GM12878 (cell line): ENCODE measurements around the gene ZNF22. TPM values are rescaled to one million over a fixed set of nuclear protein-coding genes. Genes with fewer than 3 reads are reported as not detected.

ENCODE experiments used
- BACH1 ChIP-seq: fragments of 450-650 bp; IDR thresholded peaks from 2 replicates; pipeline ENCODE4 v1.6.1; 2017; ENCODE audit warnings: mild to moderate bottlenecking, borderline replicate concordance
- HDGF ChIP-seq: fragments of 450-650 bp; IDR thresholded peaks from 2 replicates; pipeline ENCODE4 v1.6.1; 2016; ENCODE audit warnings: antibody characterized with exemption
- RB1 ChIP-seq: fragments of 450-650 bp; formaldehyde crosslinking; IDR thresholded peaks from 2 replicates; pipeline ENCODE4 v1.6.1; 2017; ENCODE audit warnings: mild to moderate bottlenecking, borderline replicate concordance
- SIX5 ChIP-seq: IDR thresholded peaks from 2 replicates; pipeline ENCODE4 v1.6.1; 2011; ENCODE audit warnings: mild to moderate bottlenecking, low read depth, low read length, moderate library complexity; ENCODE audit not compliant: severe bottlenecking
- ZBED1 ChIP-seq: IDR thresholded peaks from 2 replicates; pipeline ENCODE4 v1.6.1; 2016; ENCODE audit warnings: borderline replicate concordance
- ZNF274 ChIP-seq: IDR thresholded peaks from one replicate; pipeline ENCODE4 v1.8.0; 2011; ENCODE audit not compliant: insufficient read length, insufficient read depth
- polyA plus RNA-seq, 11 experiments: library from polyadenylated mRNA; depleted of rRNA in 4 of 11; unstranded in 6 of 11; stranded (reverse) in 5 of 11; fragments of >200 nt; fragmentation: Nextera tagmentation in 4 of 11; fragmentation: Illumina TruSeq in 1 of 11; extraction: Ambion mirVana in 4 of 11; extraction: Trizol in 1 of 11; gene quantifications; 1 replicate in 1 of 11; 2 replicates in 10 of 11; pipeline versions ENCODE4 v1.2.1 to v1.2.3, GENCODE V29; 2011 to 2016; ENCODE audit warnings: inconsistent platforms in 2 of 11, missing spikeins in 2 of 11, low read depth in 1 of 11
- total RNA-seq, 4 experiments: library from RNA; depleted of rRNA in 3 of 4; stranded (reverse); fragments of >200 nt in 3 of 4; fragmentation: Illumina TruSeq in 1 of 4; extraction: Trizol in 1 of 4; gene quantifications; 2 replicates each; pipeline versions ENCODE4 v1.2.1 to v1.2.3, GENCODE V29; 2013 to 2021
- TF ChIP-seq, protein P1 (sequence below): IDR thresholded peaks from 2 replicates; pipeline ENCODE4 v1.6.1; 2012; ENCODE audit warnings: improper control_type of control experiment, low read depth, low read length; ENCODE audit not compliant: insufficient replicate concordance
- TF ChIP-seq, protein P2 (sequence below): IDR thresholded peaks from 2 replicates; pipeline ENCODE4 v1.6.1; 2011; ENCODE audit warnings: mild to moderate bottlenecking, low read depth, low read length, moderate library complexity; ENCODE audit not compliant: insufficient replicate concordance
- TF ChIP-seq, protein P3 (sequence below): fragments of 150-350 bp; IDR thresholded peaks from 2 replicates; pipeline ENCODE4 v1.6.1; 2016; ENCODE audit warnings: low read depth, low read length
- TF ChIP-seq, protein P4 (sequence below): fragments of 450-650 bp; IDR thresholded peaks from 2 replicates; pipeline ENCODE4 v1.6.1; 2016; ENCODE audit warnings: mild to moderate bottlenecking, moderate library complexity, borderline replicate concordance
- TF ChIP-seq, protein P5 (sequence below): fragments of 450-650 bp; IDR thresholded peaks from 2 replicates; pipeline ENCODE4 v1.6.1; 2017; ENCODE audit warnings: borderline replicate concordance

The ZNF22 gene
- total and polyA plus RNA-seq, 10 of the 15 experiments (the other 5 are each of a cell fraction or from before 2014, with no cell fraction given) = 31.1 to 74.4 (median 43.8) TPM

DNA sequence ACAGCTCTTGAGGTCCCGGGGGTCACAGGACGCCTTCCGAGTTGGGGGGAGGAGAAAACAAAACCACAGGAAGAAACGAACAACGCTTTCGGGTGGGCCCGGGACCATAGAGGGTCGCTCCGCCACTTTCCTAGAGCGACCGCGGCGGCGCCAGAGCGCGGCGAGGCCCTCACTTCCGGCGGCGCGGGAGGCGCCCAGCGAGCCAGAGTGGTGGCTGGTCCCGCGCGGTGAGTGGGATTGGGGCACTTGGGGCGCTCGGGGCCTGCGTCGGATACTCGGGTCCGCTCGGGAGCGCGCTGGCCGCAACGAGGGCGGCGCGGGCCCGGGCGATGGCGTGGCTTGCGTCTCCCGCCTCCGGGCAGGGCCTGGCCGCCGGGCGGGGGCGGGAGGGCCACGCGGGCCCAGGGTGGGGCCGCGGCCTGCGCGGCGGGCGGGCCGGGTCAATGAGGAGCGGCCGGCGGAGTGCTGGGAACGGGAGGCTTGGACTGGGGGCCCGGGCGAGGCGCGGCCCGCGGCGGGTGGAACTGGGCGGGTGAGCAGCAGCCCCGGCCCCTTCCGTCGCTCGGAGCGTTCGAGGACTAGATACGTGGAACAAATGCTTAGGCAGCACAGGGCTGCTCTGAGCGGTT is at the start of gene ZNF22 (continued):
- TF ChIP-seq, protein P1, sequence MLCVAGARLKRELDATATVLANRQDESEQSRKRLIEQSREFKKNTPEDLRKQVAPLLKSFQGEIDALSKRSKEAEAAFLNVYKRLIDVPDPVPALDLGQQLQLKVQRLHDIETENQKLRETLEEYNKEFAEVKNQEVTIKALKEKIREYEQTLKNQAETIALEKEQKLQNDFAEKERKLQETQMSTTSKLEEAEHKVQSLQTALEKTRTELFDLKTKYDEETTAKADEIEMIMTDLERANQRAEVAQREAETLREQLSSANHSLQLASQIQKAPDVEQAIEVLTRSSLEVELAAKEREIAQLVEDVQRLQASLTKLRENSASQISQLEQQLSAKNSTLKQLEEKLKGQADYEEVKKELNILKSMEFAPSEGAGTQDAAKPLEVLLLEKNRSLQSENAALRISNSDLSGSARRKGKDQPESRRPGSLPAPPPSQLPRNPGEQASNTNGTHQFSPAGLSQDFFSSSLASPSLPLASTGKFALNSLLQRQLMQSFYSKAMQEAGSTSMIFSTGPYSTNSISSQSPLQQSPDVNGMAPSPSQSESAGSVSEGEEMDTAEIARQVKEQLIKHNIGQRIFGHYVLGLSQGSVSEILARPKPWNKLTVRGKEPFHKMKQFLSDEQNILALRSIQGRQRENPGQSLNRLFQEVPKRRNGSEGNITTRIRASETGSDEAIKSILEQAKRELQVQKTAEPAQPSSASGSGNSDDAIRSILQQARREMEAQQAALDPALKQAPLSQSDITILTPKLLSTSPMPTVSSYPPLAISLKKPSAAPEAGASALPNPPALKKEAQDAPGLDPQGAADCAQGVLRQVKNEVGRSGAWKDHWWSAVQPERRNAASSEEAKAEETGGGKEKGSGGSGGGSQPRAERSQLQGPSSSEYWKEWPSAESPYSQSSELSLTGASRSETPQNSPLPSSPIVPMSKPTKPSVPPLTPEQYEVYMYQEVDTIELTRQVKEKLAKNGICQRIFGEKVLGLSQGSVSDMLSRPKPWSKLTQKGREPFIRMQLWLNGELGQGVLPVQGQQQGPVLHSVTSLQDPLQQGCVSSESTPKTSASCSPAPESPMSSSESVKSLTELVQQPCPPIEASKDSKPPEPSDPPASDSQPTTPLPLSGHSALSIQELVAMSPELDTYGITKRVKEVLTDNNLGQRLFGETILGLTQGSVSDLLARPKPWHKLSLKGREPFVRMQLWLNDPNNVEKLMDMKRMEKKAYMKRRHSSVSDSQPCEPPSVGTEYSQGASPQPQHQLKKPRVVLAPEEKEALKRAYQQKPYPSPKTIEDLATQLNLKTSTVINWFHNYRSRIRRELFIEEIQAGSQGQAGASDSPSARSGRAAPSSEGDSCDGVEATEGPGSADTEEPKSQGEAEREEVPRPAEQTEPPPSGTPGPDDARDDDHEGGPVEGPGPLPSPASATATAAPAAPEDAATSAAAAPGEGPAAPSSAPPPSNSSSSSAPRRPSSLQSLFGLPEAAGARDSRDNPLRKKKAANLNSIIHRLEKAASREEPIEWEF = no peak
- TF ChIP-seq ZNF274 (no peak), RB1 (peak; percentile 70; the same call in 1 of the 2 replicates), BACH1 (peak; percentile 44; the same call in 1 of the 2 replicates), ZBED1 (no peak), HDGF (no peak), SIX5 (no peak)
- TF ChIP-seq, protein P2, sequence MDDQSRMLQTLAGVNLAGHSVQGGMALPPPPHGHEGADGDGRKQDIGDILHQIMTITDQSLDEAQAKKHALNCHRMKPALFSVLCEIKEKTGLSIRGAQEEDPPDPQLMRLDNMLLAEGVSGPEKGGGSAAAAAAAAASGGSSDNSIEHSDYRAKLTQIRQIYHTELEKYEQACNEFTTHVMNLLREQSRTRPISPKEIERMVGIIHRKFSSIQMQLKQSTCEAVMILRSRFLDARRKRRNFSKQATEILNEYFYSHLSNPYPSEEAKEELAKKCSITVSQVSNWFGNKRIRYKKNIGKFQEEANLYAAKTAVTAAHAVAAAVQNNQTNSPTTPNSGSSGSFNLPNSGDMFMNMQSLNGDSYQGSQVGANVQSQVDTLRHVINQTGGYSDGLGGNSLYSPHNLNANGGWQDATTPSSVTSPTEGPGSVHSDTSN = no peak
- TF ChIP-seq, protein P3, sequence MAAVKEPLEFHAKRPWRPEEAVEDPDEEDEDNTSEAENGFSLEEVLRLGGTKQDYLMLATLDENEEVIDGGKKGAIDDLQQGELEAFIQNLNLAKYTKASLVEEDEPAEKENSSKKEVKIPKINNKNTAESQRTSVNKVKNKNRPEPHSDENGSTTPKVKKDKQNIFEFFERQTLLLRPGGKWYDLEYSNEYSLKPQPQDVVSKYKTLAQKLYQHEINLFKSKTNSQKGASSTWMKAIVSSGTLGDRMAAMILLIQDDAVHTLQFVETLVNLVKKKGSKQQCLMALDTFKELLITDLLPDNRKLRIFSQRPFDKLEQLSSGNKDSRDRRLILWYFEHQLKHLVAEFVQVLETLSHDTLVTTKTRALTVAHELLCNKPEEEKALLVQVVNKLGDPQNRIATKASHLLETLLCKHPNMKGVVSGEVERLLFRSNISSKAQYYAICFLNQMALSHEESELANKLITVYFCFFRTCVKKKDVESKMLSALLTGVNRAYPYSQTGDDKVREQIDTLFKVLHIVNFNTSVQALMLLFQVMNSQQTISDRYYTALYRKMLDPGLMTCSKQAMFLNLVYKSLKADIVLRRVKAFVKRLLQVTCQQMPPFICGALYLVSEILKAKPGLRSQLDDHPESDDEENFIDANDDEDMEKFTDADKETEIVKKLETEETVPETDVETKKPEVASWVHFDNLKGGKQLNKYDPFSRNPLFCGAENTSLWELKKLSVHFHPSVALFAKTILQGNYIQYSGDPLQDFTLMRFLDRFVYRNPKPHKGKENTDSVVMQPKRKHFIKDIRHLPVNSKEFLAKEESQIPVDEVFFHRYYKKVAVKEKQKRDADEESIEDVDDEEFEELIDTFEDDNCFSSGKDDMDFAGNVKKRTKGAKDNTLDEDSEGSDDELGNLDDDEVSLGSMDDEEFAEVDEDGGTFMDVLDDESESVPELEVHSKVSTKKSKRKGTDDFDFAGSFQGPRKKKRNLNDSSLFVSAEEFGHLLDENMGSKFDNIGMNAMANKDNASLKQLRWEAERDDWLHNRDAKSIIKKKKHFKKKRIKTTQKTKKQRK = no peak
- TF ChIP-seq, protein P4, sequence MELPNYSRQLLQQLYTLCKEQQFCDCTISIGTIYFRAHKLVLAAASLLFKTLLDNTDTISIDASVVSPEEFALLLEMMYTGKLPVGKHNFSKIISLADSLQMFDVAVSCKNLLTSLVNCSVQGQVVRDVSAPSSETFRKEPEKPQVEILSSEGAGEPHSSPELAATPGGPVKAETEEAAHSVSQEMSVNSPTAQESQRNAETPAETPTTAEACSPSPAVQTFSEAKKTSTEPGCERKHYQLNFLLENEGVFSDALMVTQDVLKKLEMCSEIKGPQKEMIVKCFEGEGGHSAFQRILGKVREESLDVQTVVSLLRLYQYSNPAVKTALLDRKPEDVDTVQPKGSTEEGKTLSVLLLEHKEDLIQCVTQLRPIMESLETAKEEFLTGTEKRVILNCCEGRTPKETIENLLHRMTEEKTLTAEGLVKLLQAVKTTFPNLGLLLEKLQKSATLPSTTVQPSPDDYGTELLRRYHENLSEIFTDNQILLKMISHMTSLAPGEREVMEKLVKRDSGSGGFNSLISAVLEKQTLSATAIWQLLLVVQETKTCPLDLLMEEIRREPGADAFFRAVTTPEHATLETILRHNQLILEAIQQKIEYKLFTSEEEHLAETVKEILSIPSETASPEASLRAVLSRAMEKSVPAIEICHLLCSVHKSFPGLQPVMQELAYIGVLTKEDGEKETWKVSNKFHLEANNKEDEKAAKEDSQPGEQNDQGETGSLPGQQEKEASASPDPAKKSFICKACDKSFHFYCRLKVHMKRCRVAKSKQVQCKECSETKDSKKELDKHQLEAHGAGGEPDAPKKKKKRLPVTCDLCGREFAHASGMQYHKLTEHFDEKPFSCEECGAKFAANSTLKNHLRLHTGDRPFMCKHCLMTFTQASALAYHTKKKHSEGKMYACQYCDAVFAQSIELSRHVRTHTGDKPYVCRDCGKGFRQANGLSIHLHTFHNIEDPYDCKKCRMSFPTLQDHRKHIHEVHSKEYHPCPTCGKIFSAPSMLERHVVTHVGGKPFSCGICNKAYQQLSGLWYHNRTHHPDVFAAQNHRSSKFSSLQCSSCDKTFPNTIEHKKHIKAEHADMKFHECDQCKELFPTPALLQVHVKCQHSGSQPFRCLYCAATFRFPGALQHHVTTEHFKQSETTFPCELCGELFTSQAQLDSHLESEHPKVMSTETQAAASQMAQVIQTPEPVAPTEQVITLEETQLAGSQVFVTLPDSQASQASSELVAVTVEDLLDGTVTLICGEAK = no peak; the same call in 1 of the 2 replicates
- TF ChIP-seq, protein P5, sequence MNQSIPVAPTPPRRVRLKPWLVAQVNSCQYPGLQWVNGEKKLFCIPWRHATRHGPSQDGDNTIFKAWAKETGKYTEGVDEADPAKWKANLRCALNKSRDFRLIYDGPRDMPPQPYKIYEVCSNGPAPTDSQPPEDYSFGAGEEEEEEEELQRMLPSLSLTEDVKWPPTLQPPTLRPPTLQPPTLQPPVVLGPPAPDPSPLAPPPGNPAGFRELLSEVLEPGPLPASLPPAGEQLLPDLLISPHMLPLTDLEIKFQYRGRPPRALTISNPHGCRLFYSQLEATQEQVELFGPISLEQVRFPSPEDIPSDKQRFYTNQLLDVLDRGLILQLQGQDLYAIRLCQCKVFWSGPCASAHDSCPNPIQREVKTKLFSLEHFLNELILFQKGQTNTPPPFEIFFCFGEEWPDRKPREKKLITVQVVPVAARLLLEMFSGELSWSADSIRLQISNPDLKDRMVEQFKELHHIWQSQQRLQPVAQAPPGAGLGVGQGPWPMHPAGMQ = no peak
